ENCODE data around the gene SFMBT1. TPM values are rescaled to one million over a fixed set of nuclear protein-coding genes. Genes with fewer than 3 reads are reported as not detected.

SFMBT1 gene
- total RNA-seq, 2 experiments from 2014 or later = 25.9 to 29.7 TPM

DNA sequence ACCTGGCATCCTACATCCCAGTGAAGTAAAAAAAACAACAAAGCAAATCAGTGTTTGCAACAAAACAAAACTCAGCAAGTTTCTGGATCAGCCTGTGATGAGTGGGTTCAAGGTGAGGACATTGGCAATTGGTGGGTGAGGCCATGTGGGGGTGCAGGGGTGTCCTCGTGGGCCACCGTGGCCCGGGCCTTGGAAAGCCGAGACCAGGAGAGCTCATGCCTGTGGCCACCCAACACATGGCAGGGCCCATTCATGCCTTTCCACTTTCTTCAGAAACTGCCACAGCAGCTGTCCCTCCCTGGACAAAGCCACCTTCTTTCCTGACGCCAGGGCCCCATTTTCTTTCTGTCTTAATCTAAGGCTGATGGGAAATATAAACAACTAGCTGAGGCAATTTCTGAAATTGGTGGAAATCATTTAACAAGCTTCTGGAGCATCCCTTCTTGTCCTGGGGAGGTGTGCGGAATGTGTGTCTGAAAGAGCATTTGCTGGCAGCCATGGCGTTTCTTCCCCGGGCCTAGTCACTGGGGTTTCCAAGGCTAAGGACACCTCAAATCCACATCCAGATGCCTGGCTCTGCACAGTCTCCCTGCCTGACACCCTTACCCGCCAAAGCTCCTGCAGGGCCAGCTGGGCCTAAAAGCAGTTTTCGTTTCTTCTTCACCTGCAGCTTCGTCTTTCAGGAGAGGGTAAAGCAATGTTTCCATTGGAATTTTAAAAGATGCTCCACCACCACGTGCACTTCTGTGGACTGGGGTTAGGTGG is 34.1 kb upstream of the SFMBT1 start:
- no peak for DNase-seq
- CTCF ChIA-PET = interaction anchor here (0.7 kb wide), 1 partner anchor 14 kb away, joined by 3 read pairs; no protein-coding TSS in a partner anchor
- Mint-ChIP-seq H3K27me3 (no peaks in the 10 kb centered on the region), H3K27ac (peak overlapping the region; percentile 12), H3K4me1 (no peaks in the 10 kb centered on the region), H3K9me3 (ENCODE audit: low read depth) (no peaks in the 10 kb centered on the region), H3K4me3 (no peak overlapping the region), H3K36me3 (no peaks in the 10 kb centered on the region)
- no peak for ATAC-seq

DNA sequence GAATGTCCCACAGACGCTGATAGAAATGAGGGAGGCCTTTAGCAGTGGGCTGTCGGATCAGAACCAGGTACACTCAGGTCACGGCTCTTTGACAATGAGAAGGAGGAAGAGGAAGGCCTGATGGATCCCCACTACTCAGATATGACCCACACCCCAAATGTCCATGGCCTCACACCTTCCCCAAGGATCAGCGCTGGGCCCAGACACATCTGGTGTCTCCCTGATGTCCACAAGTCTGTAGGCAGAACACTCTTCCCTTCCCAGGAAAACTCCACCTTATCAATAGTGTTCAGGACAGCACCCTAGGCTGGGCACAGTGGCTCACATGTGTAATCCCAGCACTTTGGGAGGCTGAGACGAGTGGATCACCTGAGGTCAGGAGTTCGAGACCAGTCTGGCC is 33.3 kb upstream of the SFMBT1 start:
- no peak overlapping the region for H3K27ac Mint-ChIP-seq

DNA sequence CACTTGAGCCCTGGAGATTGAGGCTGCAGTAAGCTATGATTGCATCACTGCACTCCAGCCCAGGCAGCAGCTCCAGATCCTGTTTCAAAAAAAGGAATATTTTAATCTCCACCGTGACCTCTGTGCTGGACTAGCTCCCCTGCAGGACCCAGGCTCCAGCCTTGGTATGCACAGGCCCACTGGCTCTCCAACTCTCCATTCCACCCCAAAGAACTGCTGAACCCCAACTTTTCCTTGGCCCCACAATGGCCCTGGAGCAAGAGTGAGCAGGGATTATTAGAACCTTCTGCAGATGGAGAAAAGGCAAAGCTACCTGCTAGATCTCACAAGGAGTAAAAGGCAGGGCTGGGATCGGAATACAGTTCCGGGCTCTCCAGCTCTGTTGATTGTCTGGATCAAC is 32.8 kb upstream of the SFMBT1 start:
- Mint-ChIP-seq H3K4me1 (no peaks in the 10 kb centered on the region), H3K4me3 (no peak overlapping the region), H3K27me3 (no peaks in the 10 kb centered on the region), H3K9me3 (ENCODE audit: low read depth) (no peaks in the 10 kb centered on the region), H3K27ac (no peak overlapping the region), H3K36me3 (no peaks in the 10 kb centered on the region)
- ATAC-seq (no peak), DNase-seq (no peak)
- CTCF ChIA-PET = interaction anchor here (0.8 kb wide), 1 partner anchor 118 kb away, joined by 3 read pairs; no protein-coding TSS in a partner anchor

More for the DNA sequence above, 33.3 kb upstream of the SFMBT1 start:
- H3K9me3 Mint-ChIP-seq (ENCODE audit: low read depth) = no peaks in the 10 kb centered on the region
- H3K4me3 Mint-ChIP-seq = no peak overlapping the region
- DNase-seq = no peak
- no peaks in the 10 kb centered on the region for H3K27me3 Mint-ChIP-seq
- CTCF ChIA-PET = no interaction called here
- H3K4me1 Mint-ChIP-seq = no peaks in the 10 kb centered on the region
- H3K36me3 Mint-ChIP-seq = no peaks in the 10 kb centered on the region
- ATAC-seq = no peak

DNA sequence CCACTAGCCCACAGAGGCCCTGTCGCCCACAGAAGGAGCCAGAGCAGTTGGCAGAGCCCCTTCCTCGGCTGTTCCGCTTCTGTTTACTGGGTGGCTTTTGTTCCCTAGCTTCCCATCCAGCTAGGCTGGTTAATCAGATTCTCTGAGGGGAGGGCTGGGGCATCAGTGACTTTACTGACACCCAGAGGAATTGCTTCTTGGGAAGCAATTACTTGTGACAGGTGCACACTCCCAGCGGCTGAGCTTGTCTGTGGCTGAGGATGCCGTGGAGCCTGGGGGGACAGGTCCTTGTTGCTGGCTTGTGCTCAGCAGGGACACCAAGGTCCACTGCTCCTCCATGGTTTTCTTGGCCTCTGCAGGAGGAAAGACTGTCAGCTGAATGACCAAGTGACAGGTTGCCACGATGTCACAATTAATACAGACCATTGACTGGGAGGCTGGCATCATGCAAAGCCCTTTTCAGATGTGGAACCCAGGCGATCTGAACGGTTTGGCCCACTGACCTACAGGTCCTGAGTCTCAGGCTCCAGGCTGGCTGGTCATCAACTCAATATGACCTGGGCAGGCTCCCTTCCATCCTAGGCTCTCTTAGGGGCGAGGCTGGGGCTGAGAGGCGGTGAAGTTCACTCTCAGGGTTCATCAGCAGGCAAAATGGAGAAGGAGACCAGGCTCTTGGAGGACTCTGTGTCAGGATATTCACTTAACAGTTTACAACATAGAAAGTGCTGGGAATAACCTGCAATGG is 31.8 kb upstream of the SFMBT1 start:
- Mint-ChIP-seq H3K9me3 (ENCODE audit: low read depth) (no peaks in the 10 kb centered on the region), H3K4me3 (no peak overlapping the region), H3K27ac (no peak overlapping the region), H3K4me1 (peaks cover 7% of the 10 kb centered on the region), H3K36me3 (no peaks in the 10 kb centered on the region), H3K27me3 (no peaks in the 10 kb centered on the region)
- ATAC-seq (no peak), DNase-seq (no peak)
- CTCF ChIA-PET = no interaction called here

DNA sequence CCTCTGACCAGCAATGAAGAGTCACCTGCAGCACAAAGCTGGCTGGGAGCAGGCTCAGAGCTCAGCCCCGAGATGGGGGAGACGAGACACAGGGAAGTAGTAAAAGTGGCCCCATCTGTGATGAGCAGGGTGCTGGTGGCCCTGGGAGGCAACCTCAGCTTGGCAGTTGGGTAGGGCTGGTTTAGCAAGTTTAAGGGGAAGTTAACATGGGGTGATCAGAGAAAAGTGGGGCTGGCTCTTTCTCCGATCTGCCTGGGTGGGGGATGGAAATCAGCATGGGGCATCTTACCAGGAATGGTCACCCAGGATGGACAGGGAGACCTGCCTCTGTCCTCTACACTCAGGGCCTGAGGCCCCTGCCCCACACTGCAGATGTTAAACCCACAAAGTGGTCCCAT is 29.9 kb upstream of the SFMBT1 start:
- Mint-ChIP-seq H3K9me3 (ENCODE audit: low read depth) (no peaks in the 10 kb centered on the region), H3K27me3 (no peaks in the 10 kb centered on the region), H3K4me3 (no peak overlapping the region), H3K4me1 (peaks cover 15% of the 10 kb centered on the region), H3K27ac (no peak overlapping the region), H3K36me3 (no peaks in the 10 kb centered on the region)
- DNase-seq = no peak
- ATAC-seq = no peak
- CTCF ChIA-PET = no interaction called here

DNA sequence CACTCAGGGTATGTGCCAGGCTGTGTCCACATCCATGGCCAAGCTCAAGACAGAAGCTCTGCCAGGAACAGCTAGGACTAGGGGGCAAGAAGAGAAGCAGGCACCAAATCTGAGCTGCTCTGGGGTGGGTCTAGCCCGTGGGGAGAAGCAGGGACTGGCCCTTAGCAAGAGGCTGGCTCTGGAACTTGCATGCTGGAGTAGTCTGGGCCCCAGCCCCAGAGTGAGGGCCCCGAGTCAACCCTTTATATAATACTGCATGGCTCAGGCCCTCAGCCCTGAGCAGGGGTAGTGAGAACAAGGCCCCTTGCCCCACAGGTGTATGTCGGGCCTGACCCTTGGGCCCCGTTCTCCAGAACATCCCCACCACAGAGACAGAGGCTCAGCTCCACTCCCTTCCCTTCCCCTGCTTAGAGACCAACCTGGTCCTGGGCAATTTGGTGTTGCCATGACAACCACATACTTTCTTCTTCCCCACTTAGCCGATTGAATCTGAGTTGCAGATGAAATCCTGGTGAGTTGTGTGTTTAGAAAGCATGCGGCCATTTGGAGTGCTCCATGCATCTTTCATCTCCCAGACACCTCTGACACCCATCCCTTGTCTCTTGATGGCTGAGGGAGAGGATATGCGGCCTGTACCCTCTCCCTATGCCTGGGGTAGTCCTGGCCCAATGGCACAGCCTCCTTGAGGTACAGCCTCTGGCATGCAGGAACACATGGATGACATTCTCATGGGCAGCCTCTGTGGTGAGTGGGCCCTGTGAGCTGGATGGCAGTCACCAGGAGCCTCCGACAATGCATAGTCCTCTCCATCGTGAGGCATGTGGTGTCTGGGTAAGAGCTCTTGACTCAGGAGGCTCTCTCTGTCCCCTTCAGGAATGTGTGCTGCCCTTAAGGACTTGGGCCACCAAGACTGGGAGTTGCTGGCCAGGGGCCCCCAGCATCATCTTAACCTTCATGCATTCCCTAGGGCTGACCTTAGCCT is 29.2 kb upstream of the SFMBT1 start:
- ATAC-seq = no peak
- no peak for DNase-seq
- Mint-ChIP-seq H3K4me1 (peaks cover 15% of the 10 kb centered on the region), H3K27me3 (no peaks in the 10 kb centered on the region), H3K4me3 (no peak overlapping the region), H3K36me3 (no peaks in the 10 kb centered on the region), H3K9me3 (ENCODE audit: low read depth) (no peaks in the 10 kb centered on the region), H3K27ac (no peak overlapping the region)
- CTCF ChIA-PET = interaction anchor here (1.2 kb wide), 1 partner anchor 224 kb away, joined by 3 read pairs; no protein-coding TSS in a partner anchor

DNA sequence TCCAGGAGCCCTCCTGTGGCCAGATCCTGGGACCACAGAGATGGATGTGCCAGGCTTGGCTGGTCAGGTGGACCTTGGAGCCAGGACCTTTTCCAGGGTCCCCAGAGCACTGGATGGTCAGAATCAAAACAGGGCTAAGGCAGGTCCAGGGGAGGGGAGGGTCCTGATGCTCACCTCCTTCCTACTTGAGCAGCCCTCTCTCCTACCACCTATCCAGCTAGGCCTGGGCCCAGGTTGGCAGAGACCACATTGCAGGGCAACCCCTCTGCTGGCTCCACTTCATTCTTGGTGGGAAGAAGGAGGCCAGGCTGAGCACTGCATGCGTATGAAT is 28.5 kb upstream of the SFMBT1 start:
- no peak for DNase-seq
- no peak overlapping the region for H3K27ac Mint-ChIP-seq
- CTCF ChIA-PET = interaction anchor here (0.9 to 3.5 kb wide), 4 partner anchors 28 to 223 kb away, joined by 3 to 16 read pairs (median 3); partner anchors contain the start of gene SFMBT1
- no peak overlapping the region for H3K4me3 Mint-ChIP-seq
- H3K36me3 Mint-ChIP-seq = no peaks in the 10 kb centered on the region
- no peaks in the 10 kb centered on the region for H3K27me3 Mint-ChIP-seq
- ATAC-seq = no peak
- peaks cover 15% of the 10 kb centered on the region for H3K4me1 Mint-ChIP-seq
- no peaks in the 10 kb centered on the region for H3K9me3 Mint-ChIP-seq (ENCODE audit: low read depth)

DNA sequence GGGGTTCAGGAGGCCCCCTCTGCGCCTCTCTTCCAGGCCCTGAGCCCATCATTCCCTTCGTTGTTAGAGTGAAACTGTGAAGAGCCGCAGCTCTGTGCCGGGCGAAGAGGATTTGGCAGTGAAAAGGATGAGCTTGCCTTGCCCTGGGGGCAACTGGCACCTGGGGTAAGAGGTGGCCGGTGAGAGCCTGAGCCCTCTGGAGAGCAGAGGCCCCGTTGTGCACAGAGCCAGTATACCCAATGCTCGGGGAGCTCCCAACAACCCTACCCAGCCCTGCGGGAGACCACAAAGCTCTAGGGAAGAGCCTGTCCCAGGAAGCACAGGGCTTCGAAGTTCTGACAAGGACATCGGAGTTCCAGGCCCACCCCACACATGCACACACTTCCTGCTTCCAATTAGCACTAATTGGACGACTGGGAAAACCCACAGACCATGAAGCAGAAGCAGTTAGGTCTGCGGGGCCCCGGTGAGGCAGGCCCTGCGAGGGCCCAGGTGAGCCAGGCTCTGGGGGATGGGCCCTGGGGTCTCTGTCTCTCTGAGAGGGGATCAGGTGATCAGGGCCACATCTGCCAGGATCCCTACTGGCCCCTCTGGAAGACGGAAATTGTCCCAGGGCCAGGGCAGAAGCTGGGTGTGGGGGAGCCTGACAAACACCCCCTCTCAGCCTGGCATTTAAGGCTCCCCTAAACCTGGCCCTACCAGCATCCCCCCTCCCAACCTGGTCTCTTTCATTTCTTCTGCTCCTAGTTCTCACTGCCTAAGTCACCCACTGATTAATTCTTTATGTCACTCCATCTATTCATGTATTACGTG is 27.9 kb upstream of the SFMBT1 start:
- Mint-ChIP-seq H3K9me3 (ENCODE audit: low read depth) (no peaks in the 10 kb centered on the region), H3K36me3 (no peaks in the 10 kb centered on the region), H3K27ac (peak overlapping the region; percentile 97), H3K27me3 (no peaks in the 10 kb centered on the region), H3K4me3 (peak overlapping the region; percentile 84), H3K4me1 (peaks cover 15% of the 10 kb centered on the region)
- DNase-seq (no peak), ATAC-seq (no peak)
- CTCF ChIA-PET = interaction anchor here (0.9 to 3.5 kb wide), 6 partner anchors 13 to 223 kb away, joined by 3 to 16 read pairs (median 3); partner anchors contain the start of genes SFMBT1 and STIMATE

DNA sequence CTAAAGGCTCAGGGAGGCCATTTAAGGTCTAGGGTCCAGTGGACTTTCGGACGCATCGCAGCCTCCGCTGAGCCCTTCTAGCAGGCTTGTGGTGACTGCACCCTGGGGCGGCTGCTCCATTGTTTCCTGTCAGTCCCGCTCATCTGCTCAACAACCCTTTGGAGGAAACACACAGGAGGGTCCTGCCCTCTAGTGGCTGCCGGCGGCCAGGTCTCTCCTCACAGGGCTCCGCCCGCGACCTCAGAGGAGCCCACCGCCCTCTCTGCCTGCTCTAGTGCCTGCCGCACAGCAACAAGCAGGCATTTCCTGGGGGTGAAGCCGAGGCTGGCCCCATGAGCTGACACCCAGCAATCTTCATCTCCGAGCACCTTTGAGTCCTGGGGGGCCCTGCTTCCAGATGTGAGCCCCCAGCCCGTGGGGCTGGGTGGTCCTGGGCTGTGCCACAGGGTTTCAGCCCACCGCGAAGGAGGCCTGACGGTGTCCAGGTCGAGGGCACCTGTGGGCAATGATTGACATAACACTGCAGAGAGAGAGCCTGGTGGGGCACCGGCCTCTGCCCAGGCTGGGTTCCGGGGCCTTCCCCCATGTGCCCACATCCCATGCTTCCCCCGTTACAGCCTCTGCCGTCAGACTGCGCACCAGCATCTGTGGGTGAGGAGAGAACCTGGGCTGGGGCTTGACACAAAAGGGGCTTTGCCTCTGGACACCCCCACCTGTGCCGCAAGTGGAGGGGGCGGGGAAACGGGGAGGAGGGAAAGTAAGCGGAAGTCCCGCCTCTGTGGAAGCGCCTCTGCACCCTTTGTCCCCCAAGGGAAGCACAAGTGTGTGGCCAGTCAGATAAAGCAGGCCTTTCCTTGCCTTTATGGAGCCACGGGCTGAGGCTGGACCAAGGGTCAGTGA is 27.0 kb upstream of the SFMBT1 start:
- peak; percentile 95 for ATAC-seq
- Mint-ChIP-seq H3K9me3 (ENCODE audit: low read depth) (no peaks in the 10 kb centered on the region), H3K4me3 (peak overlapping the region; percentile 84), H3K36me3 (no peaks in the 10 kb centered on the region), H3K27me3 (no peaks in the 10 kb centered on the region), H3K27ac (peak overlapping the region; percentile 97), H3K4me1 (peaks cover 15% of the 10 kb centered on the region)
- peak; percentile 94 for DNase-seq
- CTCF ChIA-PET = interaction anchor here (0.7 to 3.5 kb wide), 9 partner anchors 14 to 330 kb away, joined by 3 to 16 read pairs (median 3); partner anchors contain the start of genes PRKCD, SFMBT1 and STIMATE

DNA sequence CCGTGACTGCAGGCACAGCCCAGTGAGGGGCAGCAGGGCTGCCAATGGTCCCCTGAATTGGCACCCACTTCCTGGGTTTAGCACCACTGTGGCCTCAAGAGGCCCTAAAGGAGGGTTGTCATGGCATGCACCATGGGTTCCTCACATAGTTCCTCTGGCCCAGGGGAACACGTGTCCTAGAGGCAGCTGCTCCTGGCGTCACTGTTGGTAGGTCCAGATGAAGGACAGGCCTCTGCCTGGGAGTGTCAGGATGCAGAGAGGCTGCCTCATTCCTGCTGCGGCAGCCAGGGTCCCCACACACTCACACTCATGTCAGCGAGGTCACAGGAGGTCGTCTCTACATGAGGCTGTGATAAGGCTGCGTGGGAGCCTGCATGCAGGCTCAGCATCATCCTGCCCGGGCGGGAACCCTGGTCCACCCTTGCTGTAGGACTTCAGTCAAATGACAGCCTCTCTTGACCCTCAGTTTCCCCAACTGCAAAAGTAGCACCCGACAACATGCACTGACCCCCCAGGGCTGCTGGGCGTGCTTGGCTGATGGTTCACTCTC is 26.1 kb upstream of the SFMBT1 start:
- DNase-seq (no peak), ATAC-seq (no peak)
- CTCF ChIA-PET = interaction anchor here (0.6 to 3.5 kb wide), 13 partner anchors 9 to 329 kb away, joined by 3 to 16 read pairs (median 3); partner anchors contain the start of genes PRKCD, SFMBT1 and STIMATE
- H3K36me3 Mint-ChIP-seq = no peaks in the 10 kb centered on the region
- no peaks in the 10 kb centered on the region for H3K27me3 Mint-ChIP-seq
- H3K9me3 Mint-ChIP-seq (ENCODE audit: low read depth) = no peaks in the 10 kb centered on the region
- peaks cover 15% of the 10 kb centered on the region for H3K4me1 Mint-ChIP-seq
- peak overlapping the region; percentile 84 for H3K4me3 Mint-ChIP-seq
- H3K27ac Mint-ChIP-seq = peak overlapping the region; percentile 97

DNA sequence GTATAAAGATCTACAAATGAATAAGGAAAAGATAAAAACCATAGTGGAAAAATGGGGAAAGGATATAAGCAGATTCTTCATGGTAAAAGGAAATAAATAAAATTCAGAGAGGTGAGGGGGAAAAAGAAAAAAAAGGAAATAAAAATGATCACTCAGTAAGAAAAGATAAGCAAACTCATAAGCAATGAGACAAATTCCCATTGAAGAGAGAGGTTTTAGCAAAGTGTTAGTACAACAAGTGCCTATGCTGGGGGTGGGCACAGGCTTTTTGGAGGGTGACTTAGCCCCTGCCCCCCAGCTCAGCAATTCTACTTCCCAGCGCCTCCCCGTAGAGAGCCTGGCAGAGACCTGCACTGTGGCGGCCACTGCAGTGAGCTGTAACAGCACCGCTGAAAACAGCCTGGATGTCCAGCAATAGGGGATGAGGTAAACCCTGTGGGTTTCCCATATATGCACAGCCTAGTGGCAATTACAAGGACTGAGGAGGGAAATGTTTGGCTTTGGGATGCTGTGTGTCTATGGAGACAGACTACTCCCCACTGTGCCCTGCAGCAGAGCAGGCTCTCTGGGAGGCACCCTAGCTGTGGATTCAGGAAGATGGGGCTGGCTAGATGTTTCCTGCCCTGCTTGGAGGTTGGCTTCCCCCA is 23.7 kb upstream of the SFMBT1 start:
- CTCF ChIA-PET = interaction anchor here (1.6 kb wide), 1 partner anchor 299 kb away, joined by 3 read pairs; the partner anchor contains the start of gene NEK4
- no peak for ATAC-seq
- DNase-seq = no peak
- H3K36me3 Mint-ChIP-seq = no peaks in the 10 kb centered on the region
- peaks cover 6% of the 10 kb centered on the region for H3K27me3 Mint-ChIP-seq
- no peak overlapping the region for H3K27ac Mint-ChIP-seq
- peaks cover 15% of the 10 kb centered on the region for H3K4me1 Mint-ChIP-seq
- H3K4me3 Mint-ChIP-seq = no peak overlapping the region
- no peaks in the 10 kb centered on the region for H3K9me3 Mint-ChIP-seq (ENCODE audit: low read depth)
